GM13977 (cell line): ENCODE results near the gene MSI2.

ENCODE experiments used
- DNase-seq: peaks from one replicate; pipeline ENCODE4 v3.0.0; 2012; ENCODE audit warnings: low spot score
- CTCF ChIP-seq: IDR thresholded peaks from 2 replicates; pipeline ENCODE4 v1.5.1; 2012; ENCODE audit warnings: mild to moderate bottlenecking, control low read depth; ENCODE audit not compliant: insufficient read depth; ENCODE audit errors: extremely low read depth, missing control alignments
- in situ Hi-C: fragments of 300-500 bp; cut with MboI; formaldehyde crosslinking; loops from one replicate; pipeline ENCODE4 v1.12.0; 2022; ENCODE audit warnings: low sequenced_read_pairs, low pct_unique_long_range_greater_than_20kb, mixed read lengths, inconsistent platforms; ENCODE audit not compliant: unreplicated experiment

The MSI2 gene

DNA sequence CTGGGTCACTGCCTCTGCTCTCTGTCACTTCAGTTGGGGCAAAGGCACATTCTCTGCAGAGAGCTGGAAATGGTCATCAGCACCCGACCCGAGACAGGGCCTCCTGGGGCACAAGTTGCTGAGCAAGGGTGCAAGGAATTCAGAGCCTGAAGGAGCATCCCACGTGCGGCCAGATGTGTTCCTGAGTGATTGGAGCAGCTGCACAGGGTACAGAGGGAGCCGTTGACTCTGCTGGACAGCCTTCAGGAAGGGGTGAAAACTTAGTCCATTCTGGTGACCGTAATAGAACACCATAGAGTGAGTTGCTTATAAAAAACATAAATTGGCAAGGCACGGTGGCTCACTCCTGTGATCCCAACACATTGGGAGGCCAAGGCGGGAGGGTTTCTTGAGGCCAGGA lies 382.0 kb downstream of the MSI2 start:
- in situ Hi-C loops = no loop called here
- no peak for DNase-seq
- no peak for TF ChIP-seq CTCF

GRCh38 chr17:57639381-57639780 lies 383.1 kb downstream of the MSI2 start:
- in situ Hi-C loops = no loop called here
- no peak for DNase-seq
- TF ChIP-seq CTCF = no peak

DNA sequence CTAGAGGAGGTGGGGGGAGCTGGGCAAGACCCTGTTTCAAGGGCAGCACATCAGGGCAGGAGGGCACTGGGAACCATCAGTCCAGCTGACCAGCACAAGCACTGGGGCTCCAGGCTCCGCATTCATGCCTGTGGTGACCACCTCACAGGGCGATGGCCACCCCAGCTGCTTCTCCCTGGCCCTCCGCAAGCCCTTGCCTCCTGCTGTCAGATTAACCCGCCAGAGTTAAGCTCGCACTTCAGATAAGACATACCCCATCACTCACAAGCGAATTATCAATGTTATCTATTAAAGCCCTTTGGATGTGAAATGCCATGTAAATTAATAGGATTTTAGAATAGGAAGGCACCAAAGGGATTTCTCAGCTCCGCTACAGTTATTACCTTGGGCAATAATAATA lies 383.8 kb downstream of the MSI2 start:
- no peak for DNase-seq
- no peak for TF ChIP-seq CTCF
- in situ Hi-C loops = no loop called here

DNA sequence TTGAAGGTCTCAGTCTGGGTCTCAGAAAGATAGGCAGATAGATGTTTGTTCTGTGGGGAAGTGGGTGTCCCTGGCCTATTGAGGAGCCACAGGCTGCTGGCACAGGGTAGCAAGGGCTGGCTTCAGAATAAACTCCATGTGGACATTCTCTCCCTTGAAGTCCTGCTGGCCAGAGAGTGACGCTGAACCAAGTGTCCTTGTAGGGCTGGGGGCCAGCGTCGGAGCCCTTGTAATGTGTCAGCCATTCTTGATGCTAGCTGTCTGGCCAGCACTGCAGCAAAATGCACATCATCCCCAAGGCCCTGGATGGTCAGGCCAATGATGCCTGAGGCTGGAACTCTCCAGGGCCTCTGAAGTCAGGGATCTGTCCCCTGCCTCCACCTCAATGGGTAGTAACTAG lies 385.4 kb downstream of the MSI2 start:
- in situ Hi-C loops = no loop called here
- TF ChIP-seq CTCF = no peak
- no peak for DNase-seq

DNA sequence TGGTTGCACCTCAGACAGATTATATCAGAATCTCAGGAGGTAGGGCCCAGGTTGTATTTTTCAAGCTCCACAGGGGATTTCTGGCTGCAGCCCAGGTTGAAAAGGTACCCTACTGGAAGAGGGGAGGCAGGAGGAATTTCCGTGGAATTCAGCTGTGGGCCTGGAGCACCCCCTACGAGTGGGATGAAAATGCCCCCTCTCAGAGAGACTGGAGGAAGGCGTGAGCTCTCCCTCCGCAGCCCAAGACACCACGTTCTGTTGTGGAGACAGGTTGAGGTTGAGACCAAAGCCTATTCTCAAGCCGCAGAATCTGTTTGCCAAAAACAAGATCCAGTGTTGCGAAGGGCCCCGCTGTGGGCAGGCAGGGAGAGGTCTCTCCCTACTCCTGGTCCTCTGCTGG lies 386.7 kb downstream of the MSI2 start:
- no peak for DNase-seq
- in situ Hi-C loops = no loop called here
- no peak for TF ChIP-seq CTCF

GRCh38 chr17:57644326-57644725 lies 388.0 kb downstream of the MSI2 start:
- in situ Hi-C loops = no loop called here
- no peak for DNase-seq
- TF ChIP-seq CTCF = no peak
